ENCODE results near the gene DLG2.
A peak's percentile ranks its signal among the peaks of the same experiment; 100 is the strongest.
"Not testable (repeated sequence)": the region's sequence is repeated elsewhere in the genome, so short reads cannot be mapped to it uniquely, and the experiment has no call there.

Gene DLG2

GRCh38 chr11:85627332-85627997, at the start of gene DLG2:
DLG2 (minus strand) TSS chr11:85627344.
- DNase-seq (ENCODE audit: low spot score) = peak; percentile 55

- DNase-seq (ENCODE audit: low spot score) = no peak
These were observed 46.2 kb upstream of the DLG2 start for GRCh38 chr11:85673393-85673792.

- no peak for DNase-seq (ENCODE audit: low spot score)
These were observed 45.2 kb upstream of the DLG2 start for GRCh38 chr11:85672105-85672902.

- DNase-seq (ENCODE audit: low spot score) = not testable (repeated sequence)
These were observed 44.0 kb upstream of the DLG2 start for GRCh38 chr11:85670949-85671663.

- no peak for DNase-seq (ENCODE audit: low spot score)
These were observed 41.0 kb upstream of the DLG2 start for GRCh38 chr11:85668157-85668556.

GRCh38 chr11:85666687-85667086, 39.5 kb upstream of the DLG2 start:
- no peak for DNase-seq (ENCODE audit: low spot score)

- no peak for DNase-seq (ENCODE audit: low spot score)
These were observed 38.6 kb upstream of the DLG2 start for GRCh38 chr11:85665733-85666132.

GRCh38 chr11:85664615-85665481, 37.7 kb upstream of the DLG2 start, which contains the start of gene CREBZF:
CREBZF (minus strand) TSS chr11:85665129; CDS start chr11:85664875, 254 bp downstream.
- DNase-seq (ENCODE audit: low spot score) = peak; percentile 95

- DNase-seq (ENCODE audit: low spot score) = peak; percentile 87
These were observed 36.8 kb upstream of the DLG2 start for GRCh38 chr11:85663753-85664614.

- no peak for DNase-seq (ENCODE audit: low spot score)
These were observed 36.1 kb upstream of the DLG2 start for GRCh38 chr11:85663080-85663752.

GRCh38 chr11:85661972-85662664, 35.0 kb upstream of the DLG2 start:
- no peak for DNase-seq (ENCODE audit: low spot score)

- DNase-seq (ENCODE audit: low spot score) = no peak
These were observed 31.0 kb upstream of the DLG2 start for GRCh38 chr11:85658180-85658579.

GRCh38 chr11:85656777-85657176, 29.6 kb upstream of the DLG2 start:
- no peak for DNase-seq (ENCODE audit: low spot score)

- not testable (repeated sequence) for DNase-seq (ENCODE audit: low spot score)
These were observed 27.2 kb upstream of the DLG2 start for GRCh38 chr11:85654343-85654742.

GRCh38 chr11:85652786-85653447, 25.8 kb upstream of the DLG2 start:
- DNase-seq (ENCODE audit: low spot score) = no peak

GRCh38 chr11:85651118-85651517, 24.0 kb upstream of the DLG2 start:
- DNase-seq (ENCODE audit: low spot score) = no peak

- DNase-seq (ENCODE audit: low spot score) = peak; percentile 93
These were observed 20.6 kb upstream of the DLG2 start, which contains the start of gene TMEM126A for GRCh38 chr11:85647604-85648299. TMEM126A (plus strand) TSS chr11:85647967; CDS start chr11:85650256, 2,289 bp downstream.

GRCh38 chr11:85647078-85647477, 19.9 kb upstream of the DLG2 start:
- DNase-seq (ENCODE audit: low spot score) = no peak
